ENCODE results near the gene DIAPH1.

Gene DIAPH1

GRCh38 chr5:141654298-141654697, 35.5 kb upstream of the DIAPH1 start:
- no peak overlapping the region for H3K9ac ChIP-seq
- H3K36me3 ChIP-seq: 0 out of 2 replicates have a peak, but pooled peaks cover 5% of the 10 kb centered on the region
- peaks cover 30% of the 10 kb centered on the region for H3K4me1 ChIP-seq
- H3K4me3 ChIP-seq: no peak overlapping the region
- no peaks in the 10 kb centered on the region for H3K27me3 ChIP-seq
- 0 out of 2 replicates have a peak, but pooled peaks cover 4% of the 10 kb centered on the region for H4K20me1 ChIP-seq
- H3K27ac ChIP-seq: no peak overlapping the region
- no peak for TF ChIP-seq Cebpa-rat (IDR thresholded peaks at IDR 0.05)
- no peak overlapping the region for H3K4me2 ChIP-seq
- no peaks in the 10 kb centered on the region for H3K9me3 ChIP-seq

- TF ChIP-seq Cebpa-rat (IDR thresholded peaks at IDR 0.05): no peak
- H3K27ac ChIP-seq: peak overlapping the region; percentile 63
- H3K36me3 ChIP-seq: peaks cover 30% of the 10 kb centered on the region
- no peaks in the 10 kb centered on the region for H3K9me3 ChIP-seq
- peak overlapping the region; percentile 93 for H3K4me2 ChIP-seq
- peaks cover 25% of the 10 kb centered on the region for H3K4me1 ChIP-seq
- no peaks in the 10 kb centered on the region for H3K27me3 ChIP-seq
- H3K9ac ChIP-seq: peak overlapping the region; percentile 73
- H4K20me1 ChIP-seq: 0 out of 2 replicates have a peak, but pooled peaks cover 5% of the 10 kb centered on the region
- H3K4me3 ChIP-seq: peak overlapping the region; percentile 71
These were observed 32.9 kb upstream of the DIAPH1 start for GRCh38 chr5:141651728-141652105.

DNA sequence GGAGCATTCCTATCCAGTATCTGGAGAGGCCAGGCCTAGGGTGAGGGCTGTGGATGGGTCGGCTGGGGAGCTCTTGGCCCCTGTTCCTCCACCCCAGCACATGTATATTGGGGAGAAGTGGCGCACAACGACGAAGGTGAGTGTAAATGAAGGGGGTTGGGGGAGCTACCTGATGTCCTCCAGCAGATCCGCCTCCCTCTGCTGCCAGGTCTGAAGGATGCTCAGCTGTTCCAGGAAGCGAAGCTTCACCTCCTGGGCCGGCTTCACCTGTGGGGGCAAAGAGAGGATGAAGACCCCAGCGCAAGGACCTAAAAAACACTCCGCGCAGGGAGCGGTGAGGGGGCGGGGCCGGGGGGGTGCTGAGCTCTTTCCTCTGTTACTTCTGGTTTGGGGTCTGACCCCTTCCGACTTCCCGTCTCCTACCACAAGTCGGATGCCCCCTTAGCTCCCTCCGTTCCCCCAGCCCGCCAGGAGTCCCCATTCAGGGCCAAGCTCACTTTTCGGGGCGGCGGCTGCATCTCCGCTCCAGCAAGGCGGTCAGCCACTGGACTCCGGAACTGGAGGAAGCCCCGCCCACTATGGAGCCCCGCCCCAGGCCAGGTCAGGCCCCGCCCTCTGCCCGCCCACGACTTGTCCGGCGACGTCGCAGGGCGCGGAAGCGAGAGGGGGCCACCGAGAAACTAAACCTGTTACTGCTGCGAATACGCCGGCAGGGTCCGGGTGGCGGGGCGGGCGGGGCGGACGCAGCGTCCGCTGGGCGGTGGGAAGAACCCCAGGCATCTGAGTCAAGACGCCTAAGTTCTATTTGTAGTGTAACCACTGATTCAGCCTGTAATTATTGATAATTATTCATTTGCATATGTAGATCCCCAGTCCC, 32.3 kb upstream of the DIAPH1 start, which contains the start of gene FCHSD1:
TSS of gene FCHSD1 (minus strand) at position 568 of the 877 bp plus-strand sequence. CDS start at position 518, 50 bp downstream.
- Histone ChIP-seq H3K4me2 (peak within 1 kb of the TSS; percentile 93), H4K20me1 (0 out of 2 replicates have a peak, but pooled peaks cover 5% of the 10 kb centered on the region), H3K9ac (peak within 1 kb of the TSS; percentile 73), H3K4me3 (peak within 1 kb of the TSS; percentile 71), H3K36me3 (peaks cover 36% of the 10 kb centered on the region), H3K27me3 (no peaks in the 10 kb centered on the region), H3K27ac (peak within 1 kb of the TSS; percentile 63), H3K4me1 (peaks cover 31% of the 10 kb centered on the region), H3K9me3 (no peaks in the 10 kb centered on the region)
- no peak for TF ChIP-seq Cebpa-rat (IDR thresholded peaks at IDR 0.05)

DNA sequence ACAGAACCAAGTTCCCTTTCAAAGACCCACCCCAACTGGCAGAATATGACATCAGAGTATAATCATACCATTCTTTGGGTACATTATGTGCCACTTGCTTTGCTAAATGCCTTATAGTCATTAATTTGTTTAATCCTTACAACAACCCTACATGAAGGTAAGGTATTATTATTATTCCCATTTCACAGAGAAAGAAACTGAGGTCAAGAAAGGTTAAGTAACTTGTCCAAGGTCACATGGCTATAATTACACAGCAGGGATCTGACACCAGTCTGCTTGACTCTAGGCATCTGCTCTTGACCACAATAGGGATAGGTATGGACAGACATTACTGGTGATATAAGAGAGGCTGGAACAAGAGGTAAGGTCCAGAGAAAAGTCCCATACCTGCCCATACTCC, 31.2 kb upstream of the DIAPH1 start:
- Histone ChIP-seq H3K27me3 (no peaks in the 10 kb centered on the region), H4K20me1 (0 out of 2 replicates have a peak, but pooled peaks cover 11% of the 10 kb centered on the region), H3K4me3 (no peak overlapping the region), H3K9ac (no peak overlapping the region), H3K4me1 (peaks cover 39% of the 10 kb centered on the region), H3K36me3 (peaks cover 43% of the 10 kb centered on the region), H3K27ac (no peak overlapping the region), H3K4me2 (peak overlapping the region; percentile 93), H3K9me3 (no peaks in the 10 kb centered on the region)
- no peak for TF ChIP-seq Cebpa-rat (IDR thresholded peaks at IDR 0.05)

- no peaks in the 10 kb centered on the region for H3K27me3 ChIP-seq
- peaks cover 39% of the 10 kb centered on the region for H3K4me1 ChIP-seq
- H3K9me3 ChIP-seq: no peaks in the 10 kb centered on the region
- no peak overlapping the region for H3K9ac ChIP-seq
- no peak overlapping the region for H3K4me2 ChIP-seq
- no peak overlapping the region for H3K27ac ChIP-seq
- H3K36me3 ChIP-seq: peaks cover 51% of the 10 kb centered on the region
- no peak for TF ChIP-seq Cebpa-rat (IDR thresholded peaks at IDR 0.05)
- H3K4me3 ChIP-seq: no peak overlapping the region
- 0 out of 2 replicates have a peak, but pooled peaks cover 11% of the 10 kb centered on the region for H4K20me1 ChIP-seq
These were observed 30.4 kb upstream of the DIAPH1 start for GRCh38 chr5:141649056-141649688.

GRCh38 chr5:141647851-141648250, 29.1 kb upstream of the DIAPH1 start:
- Histone ChIP-seq H3K4me3 (no peak overlapping the region), H3K27ac (no peak overlapping the region), H3K9me3 (no peaks in the 10 kb centered on the region), H3K4me1 (peaks cover 52% of the 10 kb centered on the region), H3K27me3 (no peaks in the 10 kb centered on the region), H4K20me1 (0 out of 2 replicates have a peak, but pooled peaks cover 11% of the 10 kb centered on the region), H3K4me2 (no peak overlapping the region), H3K36me3 (peaks cover 63% of the 10 kb centered on the region), H3K9ac (no peak overlapping the region)
- no peak for TF ChIP-seq Cebpa-rat (IDR thresholded peaks at IDR 0.05)

DNA sequence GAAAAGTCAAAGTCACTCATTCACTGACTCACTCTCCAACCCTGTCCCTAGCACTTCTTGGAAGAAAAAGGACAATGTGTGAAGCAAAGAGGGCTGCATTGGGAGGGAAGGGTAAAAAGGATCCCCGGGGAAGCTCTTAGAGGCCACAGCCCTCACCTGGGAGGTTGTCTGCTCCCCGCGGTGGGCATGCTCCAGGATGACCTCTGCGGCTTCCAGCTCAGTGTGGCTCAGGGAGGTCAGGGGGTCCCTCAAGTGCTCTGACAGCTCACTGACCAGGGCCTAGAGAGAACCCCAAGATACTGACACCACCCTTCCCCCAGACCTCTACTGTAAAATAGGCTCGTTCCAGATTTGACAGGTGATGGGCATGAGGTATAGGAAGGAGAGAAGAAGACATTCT, 28.4 kb upstream of the DIAPH1 start:
- peaks cover 55% of the 10 kb centered on the region for H3K4me1 ChIP-seq
- 0 out of 2 replicates have a peak, but pooled peaks cover 11% of the 10 kb centered on the region for H4K20me1 ChIP-seq
- no peak overlapping the region for H3K9ac ChIP-seq
- TF ChIP-seq Cebpa-rat (IDR thresholded peaks at IDR 0.05): no peak
- H3K36me3 ChIP-seq: peaks cover 69% of the 10 kb centered on the region
- H3K9me3 ChIP-seq: no peaks in the 10 kb centered on the region
- H3K4me2 ChIP-seq: no peak overlapping the region
- no peak overlapping the region for H3K27ac ChIP-seq
- H3K4me3 ChIP-seq: no peak overlapping the region
- H3K27me3 ChIP-seq: no peaks in the 10 kb centered on the region

- H3K9ac ChIP-seq: no peak overlapping the region
- peak overlapping the region; percentile 53 for H3K4me2 ChIP-seq
- H3K9me3 ChIP-seq: no peaks in the 10 kb centered on the region
- peaks cover 47% of the 10 kb centered on the region for H3K4me1 ChIP-seq
- H3K4me3 ChIP-seq: no peak overlapping the region
- H4K20me1 ChIP-seq: 0 out of 2 replicates have a peak, but pooled peaks cover 11% of the 10 kb centered on the region
- peaks cover 81% of the 10 kb centered on the region for H3K36me3 ChIP-seq
- TF ChIP-seq Cebpa-rat (IDR thresholded peaks at IDR 0.05): no peak
- H3K27me3 ChIP-seq: no peaks in the 10 kb centered on the region
- peak overlapping the region; percentile 38; the same call in 1 of the 2 replicates for H3K27ac ChIP-seq
These were observed 27.2 kb upstream of the DIAPH1 start for GRCh38 chr5:141646026-141646425.

DNA sequence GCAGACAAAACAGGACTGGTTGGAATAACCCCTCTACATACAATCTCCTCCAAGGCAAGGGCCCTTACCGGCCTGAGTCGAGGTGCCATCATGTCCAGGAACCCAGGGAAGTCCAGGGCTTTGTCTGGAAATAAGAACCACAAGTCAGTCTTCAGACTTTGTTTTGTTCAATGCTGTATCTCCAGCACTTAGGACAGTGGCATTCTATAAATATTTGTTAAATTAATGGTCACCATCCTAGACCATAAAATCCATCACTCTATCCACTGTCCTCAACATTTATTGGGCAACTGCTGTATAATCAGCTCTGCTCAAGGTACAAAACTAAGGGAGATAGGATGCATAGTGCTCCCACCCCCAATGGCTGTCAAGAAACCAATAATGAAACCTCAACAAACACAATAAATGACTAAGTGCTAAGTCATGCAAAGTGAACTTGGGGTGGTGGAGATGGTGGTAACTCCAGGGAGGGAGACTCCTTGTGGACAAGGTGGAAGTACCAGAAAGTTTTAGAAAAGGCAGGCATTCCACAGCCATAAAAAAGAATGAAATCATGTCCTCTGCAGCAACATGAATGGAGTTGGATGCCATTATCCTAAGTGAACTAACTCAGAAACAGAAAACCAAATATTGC, 23.0 kb upstream of the DIAPH1 start:
- no peak overlapping the region for H3K9ac ChIP-seq
- H3K27ac ChIP-seq: no peak overlapping the region
- no peaks in the 10 kb centered on the region for H3K9me3 ChIP-seq
- peaks cover 81% of the 10 kb centered on the region for H3K36me3 ChIP-seq
- no peaks in the 10 kb centered on the region for H3K27me3 ChIP-seq
- H3K4me2 ChIP-seq: no peak overlapping the region
- H3K4me3 ChIP-seq: no peak overlapping the region
- no peak for TF ChIP-seq Cebpa-rat (IDR thresholded peaks at IDR 0.05)
- 0 out of 2 replicates have a peak, but pooled peaks cover 6% of the 10 kb centered on the region for H4K20me1 ChIP-seq
- peaks cover 43% of the 10 kb centered on the region for H3K4me1 ChIP-seq
